Right lobe of liver (tissue), 4 donors: ENCODE results near the gene KLHL22.
"Not testable (repeated sequence)": the region's sequence is repeated elsewhere in the genome, so short reads cannot be mapped to it uniquely, and the experiment has no call there.

Experiments used
- CTCF ChIP-seq, 4 donors: fragments of 200-600 bp in 3 of 4; fragments of 450-650 bp in 1 of 4; IDR thresholded peaks; one replicate each; pipeline versions ENCODE4 v1.5.1 to v1.8.0; 2016 to 2022; ENCODE audit warnings: antibody characterized with exemption in 4 of 4, mild to moderate bottlenecking in 2 of 4
- POLR2A ChIP-seq: fragments of 450-650 bp; IDR thresholded peaks from one replicate; pipeline ENCODE4 v1.6.1; 2017; ENCODE audit warnings: antibody characterized with exemption, mild to moderate bottlenecking
- donor health status: DM: no; HTN: no; CAD: no.
- donor health status: DM: no; HTN: no; CAD: no.
- donor health status: DM: no; HTN: yes; CAD: no.

GRCh38 chr22:20545318-20545634 is 49.7 kb upstream of the KLHL22 start:
- not testable (repeated sequence) for TF ChIP-seq POLR2A; CTCF (IDR thresholded peaks at IDR 0.05)
